Dermis microvascular lymphatic vessel endothelial cell (primary cell): ENCODE results near the gene CLEC16A. TPM values are rescaled to one million over a fixed set of nuclear protein-coding genes. Genes with fewer than 3 reads are reported as not detected.

Experiments used
- DNase-seq, 2 donors: peaks; one replicate each; pipeline versions ENCODE4 v3.0.0 to v3.0.0-alpha.2; 2010; ENCODE audit warnings: low read depth in 2 of 2
- total RNA-seq: library from RNA; depleted of rRNA; stranded (reverse); fragments of >200 nt; gene quantifications from 2 replicates; pipeline ENCODE4 v1.2.1, GENCODE V29; 2014

CLEC16A gene
- total RNA-seq, 1 donor from 2014 or later: 10.5 TPM

GRCh38 chr16:10989559-10989958 lies 45.2 kb downstream of the CLEC16A start:
- no peak for DNase-seq

- no peak for DNase-seq
These were observed 46.0 kb downstream of the CLEC16A start for GRCh38 chr16:10990378-10990777.

DNA sequence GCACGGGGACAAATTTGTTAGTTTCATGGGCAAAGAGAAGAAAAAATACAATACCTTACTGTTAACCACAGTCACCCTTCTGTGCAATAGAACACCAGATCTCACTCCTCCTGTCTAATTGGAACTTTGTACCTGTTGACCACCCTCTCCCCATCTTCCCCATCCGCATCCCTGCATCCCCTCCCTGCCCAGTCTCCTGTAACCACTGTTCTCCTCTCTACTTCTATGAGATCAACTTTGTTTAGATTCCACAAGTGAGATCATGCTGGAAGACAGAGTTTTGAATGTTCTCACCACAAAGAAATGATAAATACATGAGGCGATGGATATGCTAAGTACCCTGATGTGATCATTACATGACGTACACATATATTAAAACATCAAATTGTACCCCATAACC lies 47.7 kb downstream of the CLEC16A start:
- no peak for DNase-seq

DNA sequence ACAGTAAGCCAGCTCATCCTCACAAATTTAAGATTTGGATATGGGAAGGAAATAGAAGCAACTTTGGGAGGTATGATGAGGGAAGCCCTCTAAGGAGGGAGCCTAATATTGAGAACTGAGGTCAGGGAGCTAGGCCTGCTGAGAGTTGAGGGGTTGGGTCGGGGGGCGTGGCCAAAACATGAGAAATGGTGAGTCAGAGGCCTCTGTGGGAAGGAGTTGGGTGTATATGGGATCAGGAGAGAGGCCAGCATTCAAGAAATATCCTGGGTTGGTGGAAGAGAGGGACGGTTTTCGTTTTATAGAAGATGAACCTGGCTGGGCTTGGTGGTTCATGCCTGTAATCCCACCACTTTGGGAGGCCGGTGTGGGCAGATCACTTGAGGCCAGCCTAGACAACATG lies 48.4 kb downstream of the CLEC16A start:
- DNase-seq: peak in 1 of 2 donors; percentile 17

- DNase-seq: no peak
These were observed 49.3 kb downstream of the CLEC16A start for GRCh38 chr16:10993649-10994048.

DNA sequence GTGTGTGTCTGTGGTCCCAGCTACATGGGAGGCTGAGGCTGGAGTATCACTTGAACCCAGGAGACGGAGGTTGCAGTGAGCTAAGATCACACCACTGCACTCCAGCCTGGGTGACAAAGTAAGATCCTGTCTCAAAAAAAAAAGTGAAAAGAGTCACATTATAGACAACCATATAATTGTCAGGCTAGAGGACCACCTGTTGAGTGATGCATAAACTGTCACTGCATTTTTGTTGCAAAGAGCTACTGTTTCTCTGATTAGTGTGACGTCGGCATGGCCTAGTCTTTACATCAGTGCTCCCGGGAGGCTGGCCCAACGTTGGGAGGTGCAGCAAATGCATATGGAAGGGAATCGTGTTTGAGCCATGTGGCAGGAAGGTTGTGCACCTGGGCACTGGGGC lies 50.2 kb downstream of the CLEC16A start:
- DNase-seq: no peak

DNA sequence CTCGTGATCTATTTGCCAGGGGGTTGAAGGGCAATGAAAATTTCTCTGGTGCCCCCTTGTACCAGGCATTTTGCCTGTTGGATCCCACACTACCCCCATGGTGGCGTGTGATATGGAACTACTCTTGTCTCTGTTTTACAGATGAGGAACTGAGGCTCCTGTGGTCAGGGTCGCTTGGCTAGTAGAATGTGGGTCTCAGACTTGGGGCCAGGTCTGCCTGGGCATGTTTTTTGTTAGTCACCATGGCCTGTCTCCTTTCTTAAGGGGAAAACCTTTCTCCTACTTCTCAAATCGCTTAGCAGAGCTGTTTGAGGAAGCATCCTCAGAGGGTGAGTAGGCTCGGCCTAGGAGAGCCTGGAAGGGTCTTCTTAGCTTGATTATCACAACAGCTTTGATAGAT lies 51.2 kb downstream of the CLEC16A start:
- DNase-seq: no peak

GRCh38 chr16:10997485-10997884 lies 53.1 kb downstream of the CLEC16A start:
- DNase-seq: no peak

DNA sequence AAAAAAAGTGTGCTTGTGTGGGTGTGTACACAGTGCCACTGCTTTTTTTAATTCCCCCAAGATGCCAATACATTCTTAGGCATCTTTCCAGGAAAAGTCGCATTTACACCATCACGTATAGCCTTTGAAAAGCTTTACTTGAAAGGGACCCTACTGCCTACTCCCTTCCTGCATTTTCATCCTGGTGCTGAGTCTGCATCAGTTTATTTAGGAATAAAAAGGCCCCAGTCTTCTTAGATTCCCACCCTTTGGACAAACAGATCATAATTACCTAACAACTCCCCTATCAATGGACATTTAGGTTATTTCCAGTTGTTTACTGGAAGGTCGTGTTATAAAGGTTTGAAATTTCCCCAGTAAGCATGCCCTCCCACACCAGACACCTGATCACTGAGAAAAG lies 54.9 kb downstream of the CLEC16A start:
- no peak for DNase-seq

DNA sequence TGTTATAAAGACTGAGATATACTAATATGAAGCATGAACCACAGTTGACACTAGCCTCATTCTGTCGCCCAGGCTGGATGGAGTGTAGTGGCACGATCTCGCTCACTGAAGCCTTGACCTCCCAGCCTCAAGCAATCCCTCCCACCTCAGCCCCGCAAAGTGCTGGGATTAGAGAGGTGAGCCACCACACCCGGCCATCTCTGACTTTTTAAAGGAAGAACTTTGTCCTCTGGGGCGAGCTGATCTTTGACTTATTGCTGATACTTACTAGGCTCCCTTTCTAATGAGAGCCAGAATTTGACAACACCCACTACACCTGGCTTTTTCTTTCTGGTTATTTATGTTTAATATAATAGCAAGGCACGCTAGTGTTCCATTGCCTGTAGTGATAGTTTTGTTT lies 57.2 kb downstream of the CLEC16A start:
- DNase-seq: no peak

DNA sequence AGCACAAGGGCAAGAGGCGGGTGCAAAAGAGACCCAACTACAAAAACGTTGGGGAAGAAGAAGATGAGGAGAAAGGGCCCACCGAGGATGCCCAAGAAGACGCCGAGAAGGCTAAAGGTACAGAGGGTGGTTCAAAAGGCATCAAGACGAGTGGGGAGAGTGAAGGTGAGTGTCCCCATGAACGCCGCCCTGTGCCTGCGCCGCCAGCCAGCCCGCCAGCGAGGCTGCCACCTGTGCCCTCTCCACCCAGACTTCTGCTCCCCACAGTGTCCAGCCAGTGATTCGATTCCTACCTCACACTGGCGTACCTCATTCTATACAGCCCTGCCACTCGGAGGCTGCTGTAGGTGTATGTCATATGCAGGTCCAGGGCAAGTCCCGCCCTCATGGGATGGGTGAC lies 58.8 kb downstream of the CLEC16A start:
- no peak for DNase-seq

GRCh38 chr16:11004351-11004750 lies 60.0 kb downstream of the CLEC16A start:
- DNase-seq: no peak

- no peak for DNase-seq
These were observed 60.7 kb downstream of the CLEC16A start for GRCh38 chr16:11004973-11005610.

DNA sequence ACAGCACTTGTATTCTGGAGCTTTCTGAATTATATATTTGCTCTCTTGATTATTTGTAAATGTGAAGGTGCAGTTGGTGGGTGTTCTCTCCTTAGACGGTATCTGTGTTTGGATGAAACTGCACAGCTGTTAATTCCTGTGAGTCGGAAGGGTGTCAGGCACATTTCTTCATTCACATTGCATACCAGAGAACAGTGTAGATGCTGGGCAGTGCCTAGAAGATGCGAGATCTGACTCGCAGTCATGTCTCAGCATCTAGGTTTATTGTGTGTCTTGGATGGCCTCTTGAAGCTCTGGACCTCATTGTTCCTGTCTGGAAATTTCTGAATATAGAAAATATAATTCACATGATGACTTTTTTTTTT lies 61.2 kb downstream of the CLEC16A start:
- no peak for DNase-seq

GRCh38 chr16:11006656-11007055 lies 62.3 kb downstream of the CLEC16A start:
- DNase-seq: no peak

- no peak for DNase-seq
These were observed 63.4 kb downstream of the CLEC16A start for GRCh38 chr16:11007714-11008280.

DNA sequence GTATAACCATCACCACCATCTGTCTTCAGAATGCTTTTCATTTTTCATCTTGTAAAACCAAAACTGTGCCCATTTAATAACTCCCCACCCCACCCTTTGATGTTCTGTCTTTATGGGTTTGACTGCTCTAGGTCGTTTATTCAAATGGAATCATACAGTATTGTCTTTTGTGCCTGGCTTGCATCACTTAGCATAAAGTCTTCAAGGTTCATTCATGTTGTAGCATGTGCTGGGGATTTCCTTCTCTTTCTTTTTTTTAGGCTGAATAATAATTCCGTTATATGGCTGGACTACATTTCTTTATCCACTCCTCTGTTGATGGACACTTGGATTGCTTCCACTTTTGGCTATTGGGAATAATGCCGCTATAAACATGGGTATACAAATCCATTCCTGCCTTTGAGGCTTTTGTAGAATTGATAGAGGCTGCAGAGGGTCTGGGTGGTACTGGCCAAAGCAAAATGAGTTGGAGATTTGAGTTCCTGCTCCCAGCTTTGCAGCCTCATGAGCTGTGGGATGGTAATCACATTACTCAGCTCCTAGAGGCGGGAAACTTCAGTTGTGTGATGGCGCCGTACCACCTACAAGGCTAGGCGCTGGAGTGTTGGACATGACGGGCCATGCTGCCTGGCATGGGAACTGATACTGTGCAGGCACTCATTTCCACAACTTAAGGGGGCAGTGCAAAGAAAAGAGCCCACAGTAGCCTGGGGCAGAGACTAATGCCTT lies 64.8 kb downstream of the CLEC16A start:
- no peak for DNase-seq

- DNase-seq: no peak
These were observed 66.3 kb downstream of the CLEC16A start for GRCh38 chr16:11010575-11011221.

GRCh38 chr16:11011326-11011725 lies 67.0 kb downstream of the CLEC16A start:
- no peak for DNase-seq

DNA sequence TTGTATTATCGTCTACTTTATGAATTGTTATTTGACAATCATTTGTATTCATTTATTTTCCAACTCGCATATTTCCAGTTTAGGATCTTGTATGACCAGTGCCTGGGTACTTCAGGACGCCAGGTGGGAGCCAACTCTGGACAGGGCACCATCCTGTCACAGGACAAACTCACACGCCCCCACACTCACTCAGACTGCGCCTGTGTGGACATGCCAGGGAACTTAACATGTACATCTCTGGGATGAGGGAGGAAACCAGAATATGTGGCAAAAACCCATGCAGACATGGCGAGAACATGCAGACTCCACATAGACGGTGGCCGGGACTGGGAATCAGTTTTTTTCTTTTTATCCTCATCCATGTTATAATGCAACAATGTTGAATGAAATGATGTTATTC lies 68.5 kb downstream of the CLEC16A start:
- no peak for DNase-seq

DNA sequence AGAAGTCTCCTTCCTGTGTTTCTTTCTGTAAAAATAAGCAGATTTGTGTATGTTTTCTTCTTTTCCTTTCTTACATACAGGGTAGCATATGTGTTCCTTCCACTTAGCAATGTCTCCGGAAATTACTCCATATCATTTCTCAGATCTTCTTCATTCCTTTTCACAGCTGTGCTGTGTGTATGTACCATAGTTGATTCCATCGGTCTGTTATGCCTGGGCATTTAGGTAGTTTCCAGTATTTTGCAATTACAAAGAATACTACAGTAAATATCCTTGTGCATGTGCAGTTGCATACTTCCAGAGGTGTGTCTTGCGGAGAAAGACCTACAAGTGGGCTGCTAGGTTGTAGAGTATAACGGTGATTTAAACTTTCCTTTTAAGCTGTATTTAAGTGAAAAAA lies 69.8 kb downstream of the CLEC16A start:
- no peak for DNase-seq

DNA sequence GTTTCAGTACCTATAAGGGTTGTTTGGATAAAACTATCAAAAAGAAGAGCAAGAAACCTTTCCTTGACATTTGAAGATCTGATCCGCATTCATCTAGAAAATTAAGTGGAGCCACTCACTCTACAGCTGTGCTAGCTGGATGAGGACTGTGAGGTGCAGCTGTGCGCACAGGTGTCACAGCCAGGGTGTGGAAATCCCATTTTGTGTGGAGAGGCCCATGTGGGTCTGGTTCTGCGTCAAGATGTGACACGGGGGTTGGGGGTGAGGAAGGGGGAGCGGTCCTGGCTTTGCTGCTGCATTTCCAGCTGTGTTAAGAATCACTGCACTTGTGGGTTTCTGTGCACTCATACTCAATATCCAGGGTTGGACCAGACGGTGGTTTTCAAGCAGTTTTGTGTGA lies 70.7 kb downstream of the CLEC16A start:
- no peak for DNase-seq

DNA sequence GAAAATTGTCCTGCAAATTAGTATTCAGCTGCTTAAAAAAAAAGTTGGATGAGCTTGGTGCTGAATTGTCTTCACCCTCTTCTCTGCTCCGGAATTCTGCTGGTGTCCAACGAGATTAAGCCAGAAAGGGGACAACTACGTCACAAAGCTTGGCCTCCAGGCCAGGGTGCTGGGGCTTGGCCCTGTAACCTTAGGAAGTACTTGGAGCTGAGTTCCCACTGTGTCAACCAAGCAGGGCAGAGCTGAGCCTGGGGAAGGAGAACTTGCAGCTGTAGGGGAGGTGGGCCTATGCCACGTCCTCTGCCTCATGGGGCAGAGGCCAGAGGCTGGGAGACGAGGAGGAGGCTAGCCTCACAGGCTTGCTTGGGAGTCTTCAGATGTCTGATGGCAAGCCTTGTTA lies 71.2 kb downstream of the CLEC16A start:
- no peak for DNase-seq
